ENCODE results near the gene CKS1B. TPM values are rescaled to one million over a fixed set of nuclear protein-coding genes. Genes with fewer than 3 reads are reported as not detected.
A peak's percentile ranks its signal among the peaks of the same experiment; 100 is the strongest.

CKS1B gene
- total and polyA plus RNA-seq, 9 of the 15 experiments (the other 6 are each of a cell fraction or from before 2014, with no cell fraction given): 215 to 1,103 (median 460) TPM

GRCh38 chr1:155003766-155004351 is 29.4 kb downstream of the CKS1B start (continued):
- no peak for TF ChIP-seq ZNF407 (IDR thresholded peaks at IDR 0.05; ENCODE audit: low read depth)
- TF ChIP-seq GATAD2A (IDR thresholded peaks at IDR 0.05): no peak
- TF ChIP-seq TRIM25 (IDR thresholded peaks at IDR 0.05; ENCODE audit: borderline replicate concordance): no peak
- peak; percentile 17; the same call in 1 of the 2 replicates for TF ChIP-seq MYC (IDR thresholded peaks at IDR 0.05; ENCODE audit: low read depth, low read length)
- no peak for TF ChIP-seq MYC (CRISPR knock-in tag; IDR thresholded peaks at IDR 0.05; ENCODE audit: borderline replicate concordance, low read depth)
- TF ChIP-seq EP300 (IDR thresholded peaks at IDR 0.05; ENCODE audit: low read length): peak; percentile 32; the same call in 1 of the 2 replicates
- TF ChIP-seq SRF (CRISPR knock-in tag; IDR thresholded peaks at IDR 0.05): peak; percentile 15 to 78; a peak in 3 of 4 replicates
- no peak for TF ChIP-seq KLF13 (tag; IDR thresholded peaks at IDR 0.05; ENCODE audit: borderline replicate concordance, low read depth)
- TF ChIP-seq HDGF (IDR thresholded peaks at IDR 0.05): no peak
- TF ChIP-seq GABPB2 (CRISPR knock-in tag; conservative IDR thresholded peaks at IDR 0.05): no peak
- TF ChIP-seq HOXB6 (CRISPR knock-in tag; IDR thresholded peaks at IDR 0.05; ENCODE audit: borderline replicate concordance): no peak
- TF ChIP-seq ETV1 (tag; conservative IDR thresholded peaks at IDR 0.05; ENCODE audit: low read depth): peak; percentile 84
- 0 out of 2 replicates have a peak, but pooled peaks have one; percentile 4 for TF ChIP-seq NFRKB (IDR thresholded peaks at IDR 0.05; ENCODE audit: low read depth)
- TF ChIP-seq POLR2H (tag; IDR thresholded peaks at IDR 0.05; ENCODE audit: low read depth): no peak
- TF ChIP-seq FOXJ2 (tag; IDR thresholded peaks at IDR 0.05): no peak
- no peak for TF ChIP-seq SP1 (CRISPR knock-in tag; IDR thresholded peaks at IDR 0.05)
- TF ChIP-seq, protein P1, sequence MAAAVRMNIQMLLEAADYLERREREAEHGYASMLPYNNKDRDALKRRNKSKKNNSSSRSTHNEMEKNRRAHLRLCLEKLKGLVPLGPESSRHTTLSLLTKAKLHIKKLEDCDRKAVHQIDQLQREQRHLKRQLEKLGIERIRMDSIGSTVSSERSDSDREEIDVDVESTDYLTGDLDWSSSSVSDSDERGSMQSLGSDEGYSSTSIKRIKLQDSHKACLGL (CRISPR knock-in tag; IDR thresholded peaks at IDR 0.05; ENCODE audit: borderline replicate concordance, poor library complexity, severe bottlenecking): no peak
- peak; percentile 39 for TF ChIP-seq NEUROD1 (IDR thresholded peaks at IDR 0.05; ENCODE audit: borderline replicate concordance, low read depth, low read length, partially characterized antibody)
- TF ChIP-seq SETDB1 (IDR thresholded peaks at IDR 0.05; ENCODE audit: low read length): no peak
